Measurements from ENCODE around the gene MED29. TPM values are rescaled to one million over a fixed set of nuclear protein-coding genes. Genes with fewer than 3 reads are reported as not detected.

Gene MED29
- total RNA-seq, 1 donor from 2014 or later: 14.2 TPM

Other genes starting within 250 kb of the MED29 start
- gene NCCRP1, start 194.4 kb upstream of the MED29 start, total RNA-seq: not detected in 2 replicates
- not detected in 2 replicates for gene SYCN, start 187.1 kb upstream of the MED29 start, total RNA-seq
- gene IFNL3, start 146.4 kb upstream of the MED29 start, total RNA-seq: not detected in 2 replicates
- not detected in 2 replicates for gene IFNL4, start 142.5 kb upstream of the MED29 start, total RNA-seq
- gene IFNL2, start 123.0 kb upstream of the MED29 start, total RNA-seq: not detected in 2 replicates
- not detected in 2 replicates for gene IFNL1, start 95.0 kb upstream of the MED29 start, total RNA-seq
- gene LRFN1, start 70.5 kb upstream of the MED29 start, total RNA-seq: 0.04 and 0.07 TPM in 2 replicates
- gene GMFG, start 55.3 kb upstream of the MED29 start, total RNA-seq: 6.9 and 19.4 TPM in 2 replicates
- gene SAMD4B, start 49.0 kb upstream of the MED29 start, total RNA-seq: 26.4 and 36.7 TPM in 2 replicates
- gene PAF1, start 272 bp upstream of the MED29 start, total RNA-seq: 42.3 and 55.5 TPM in 2 replicates
- 0.59 and 1.1 TPM in 2 replicates for gene ZFP36, start 15.5 kb downstream of the MED29 start, total RNA-seq
- 10.7 and 13.2 TPM in 2 replicates for gene PLEKHG2, start 21.3 kb downstream of the MED29 start, total RNA-seq
- gene RPS16, start 44.6 kb downstream of the MED29 start, total RNA-seq: 195 and 372 TPM in 2 replicates
- gene SUPT5H, start 54.2 kb downstream of the MED29 start, total RNA-seq: 52.4 and 60.3 TPM in 2 replicates
- 91.6 and 93.8 TPM in 2 replicates for gene TIMM50, start 89.5 kb downstream of the MED29 start, total RNA-seq
- gene DLL3, start 107.6 kb downstream of the MED29 start, total RNA-seq: 0.25 and 0.53 TPM in 2 replicates
- gene SELENOV, start 123.8 kb downstream of the MED29 start, total RNA-seq: not detected in 2 replicates
- gene EID2B, start 141.5 kb downstream of the MED29 start, total RNA-seq: 3.1 and 4.7 TPM in 2 replicates
- gene EID2, start 148.8 kb downstream of the MED29 start, total RNA-seq: 19.2 and 19.6 TPM in 2 replicates
- not detected in 2 replicates for gene LGALS13, start 211.1 kb downstream of the MED29 start, total RNA-seq